ENCODE measurements around the gene ATP5PO.

- no peak for TF ChIP-seq CTCF (IDR thresholded peaks at IDR 0.05)
- no peak for TF ChIP-seq POLR2A (IDR thresholded peaks at IDR 0.05)
These were observed 35.0 kb downstream of the ATP5PO start for GRCh38 chr21:33880626-33881025.
